HG03378 (cell line): ENCODE measurements around the gene LEMD2.

Experiments
- ATAC-seq: cut with Tn5 transposase; IDR thresholded peaks from one replicate; pipeline ENCODE4 v1.9.1; 2021; ENCODE audit warnings: mild to moderate bottlenecking, moderate library complexity; ENCODE audit not compliant: unreplicated experiment

The LEMD2 gene

GRCh38 chr6:33797626-33798342 lies 8.9 kb upstream of the LEMD2 start:
- ATAC-seq: no peak

DNA sequence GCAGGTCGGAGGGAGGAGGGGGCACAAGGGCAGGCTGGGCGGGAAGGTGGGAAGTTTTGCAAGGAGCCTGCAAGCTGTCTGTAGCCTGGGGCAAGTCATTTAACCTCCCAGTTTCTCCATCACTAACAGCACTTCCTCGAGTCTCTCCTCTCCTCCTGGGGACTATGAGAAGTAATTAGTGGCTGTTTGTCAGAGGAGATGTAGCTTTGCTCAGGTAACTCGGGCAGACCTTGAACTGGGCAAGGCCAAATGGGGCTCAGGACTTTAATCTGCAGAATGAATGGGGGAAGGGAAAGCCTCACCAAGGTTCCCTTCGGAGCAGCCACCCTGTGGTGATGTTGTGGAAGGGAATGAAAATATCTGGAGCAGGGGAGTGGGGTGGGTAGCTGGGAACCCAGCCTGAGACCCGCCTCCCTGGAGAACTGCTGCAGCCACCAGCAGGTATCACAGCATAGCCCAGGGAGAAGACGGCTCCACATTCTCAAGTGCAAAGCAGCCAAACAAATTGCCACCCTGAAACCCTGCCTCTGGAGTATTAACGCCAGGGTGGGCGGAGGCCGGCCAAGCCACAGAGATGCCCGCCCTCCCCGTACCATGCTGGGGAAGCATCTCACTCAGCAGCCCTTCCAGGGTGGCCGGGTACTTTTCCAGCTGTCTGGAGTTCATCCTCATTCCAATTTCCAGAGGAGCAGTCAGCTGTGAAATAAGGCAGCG lies 6.1 kb upstream of the LEMD2 start:
- ATAC-seq: no peak

- no peak for ATAC-seq
These were observed 4.1 kb upstream of the LEMD2 start for GRCh38 chr6:33792981-33793380.

DNA sequence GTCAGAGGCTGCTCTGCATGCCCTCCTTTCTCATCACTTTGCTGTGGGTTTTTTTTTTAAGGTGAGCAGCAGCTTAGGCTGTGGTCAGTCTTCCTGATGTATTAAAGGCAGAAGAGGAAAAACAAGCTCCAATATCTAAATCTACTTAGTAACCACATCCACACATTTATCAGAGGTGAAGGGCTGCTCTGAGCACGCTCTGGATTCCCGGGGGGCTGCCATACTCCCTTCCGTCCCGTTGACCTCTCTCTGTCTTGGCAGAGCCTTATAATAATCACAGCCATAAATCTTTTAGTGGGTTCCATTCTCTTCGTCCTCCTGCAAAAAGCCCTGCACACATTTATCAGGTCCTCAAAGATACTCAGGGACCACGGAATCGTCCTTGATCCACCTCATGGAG lies 2.7 kb upstream of the LEMD2 start:
- ATAC-seq: no peak

DNA sequence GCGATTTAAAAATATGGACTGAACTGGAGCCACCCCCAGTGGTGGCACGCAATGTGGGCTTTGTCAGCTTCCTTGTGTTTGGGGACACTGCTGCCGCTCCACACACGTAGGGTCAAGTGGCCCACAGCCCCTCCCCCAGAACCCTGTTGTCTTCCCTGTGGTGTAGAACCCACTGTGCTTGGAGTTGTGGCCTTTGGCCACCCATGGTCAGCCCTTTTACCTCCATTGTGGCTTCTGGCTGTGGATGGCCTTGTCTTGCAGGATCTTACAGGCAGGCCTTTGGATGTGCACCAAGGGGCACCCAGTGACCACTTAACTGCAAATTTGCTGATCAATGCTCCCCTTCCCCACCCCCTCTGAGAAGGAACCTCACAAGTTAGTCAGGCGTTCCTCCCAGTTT lies 2.0 kb upstream of the LEMD2 start:
- ATAC-seq: no peak

DNA sequence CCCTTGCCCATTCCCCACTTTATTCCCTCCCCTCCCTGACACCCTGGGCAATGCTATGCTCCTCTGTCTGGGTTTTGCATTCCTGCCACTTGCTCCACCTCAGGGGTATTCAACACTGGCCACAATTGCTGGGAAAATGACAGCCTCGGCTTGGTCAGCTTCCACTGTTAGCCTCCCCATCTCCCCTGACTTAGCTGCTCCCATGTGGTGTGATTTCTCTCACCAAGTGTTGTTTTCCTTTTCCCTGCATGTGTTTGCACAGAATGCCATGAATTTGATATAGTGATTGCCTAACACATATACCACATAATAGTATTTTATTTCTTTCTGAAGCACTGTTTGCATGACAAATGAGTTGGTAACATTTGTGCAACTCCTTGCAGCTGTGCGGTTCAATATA lies 1.4 kb upstream of the LEMD2 start:
- ATAC-seq: no peak

- no peak for ATAC-seq
These were observed 593 bp upstream of the LEMD2 start for GRCh38 chr6:33789550-33789895.

DNA sequence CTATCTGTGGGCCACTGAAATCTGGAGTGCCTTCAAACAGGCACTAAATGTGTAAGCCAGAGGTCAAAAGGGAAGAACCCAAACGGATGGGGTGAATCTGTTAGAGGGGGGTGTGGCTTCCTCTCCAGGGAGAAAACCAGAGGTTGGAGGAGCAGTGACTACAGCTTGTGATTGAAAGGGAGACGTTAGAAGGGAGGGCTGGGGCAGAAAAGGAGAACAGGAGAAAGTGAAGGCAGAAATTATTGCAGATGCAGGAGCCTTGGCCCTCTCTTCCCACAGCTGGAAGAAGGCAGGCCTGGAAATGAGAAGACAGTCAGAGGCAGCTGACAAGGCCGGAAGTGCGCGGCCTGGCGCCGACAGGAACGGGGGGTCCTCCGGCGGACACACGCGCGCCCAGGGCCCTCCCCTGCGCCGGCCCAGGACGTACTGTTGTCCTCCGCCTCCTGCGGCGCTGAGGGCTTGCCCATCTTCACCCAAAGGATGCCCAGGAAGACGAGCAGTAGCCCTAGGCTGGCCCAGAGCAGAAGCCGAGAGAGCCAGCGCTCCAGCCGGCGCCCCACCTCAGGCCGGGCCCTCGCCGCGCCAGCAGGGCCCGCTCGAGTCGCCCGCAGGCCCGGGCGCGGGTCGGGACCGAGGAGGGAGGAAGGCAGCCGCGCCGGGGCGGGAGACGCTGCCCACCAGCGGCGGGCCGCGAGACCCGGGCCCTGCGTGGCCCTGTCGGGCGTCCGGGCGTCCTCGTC lies 806 bp downstream of the LEMD2 start:
- ATAC-seq: peak; percentile 32

DNA sequence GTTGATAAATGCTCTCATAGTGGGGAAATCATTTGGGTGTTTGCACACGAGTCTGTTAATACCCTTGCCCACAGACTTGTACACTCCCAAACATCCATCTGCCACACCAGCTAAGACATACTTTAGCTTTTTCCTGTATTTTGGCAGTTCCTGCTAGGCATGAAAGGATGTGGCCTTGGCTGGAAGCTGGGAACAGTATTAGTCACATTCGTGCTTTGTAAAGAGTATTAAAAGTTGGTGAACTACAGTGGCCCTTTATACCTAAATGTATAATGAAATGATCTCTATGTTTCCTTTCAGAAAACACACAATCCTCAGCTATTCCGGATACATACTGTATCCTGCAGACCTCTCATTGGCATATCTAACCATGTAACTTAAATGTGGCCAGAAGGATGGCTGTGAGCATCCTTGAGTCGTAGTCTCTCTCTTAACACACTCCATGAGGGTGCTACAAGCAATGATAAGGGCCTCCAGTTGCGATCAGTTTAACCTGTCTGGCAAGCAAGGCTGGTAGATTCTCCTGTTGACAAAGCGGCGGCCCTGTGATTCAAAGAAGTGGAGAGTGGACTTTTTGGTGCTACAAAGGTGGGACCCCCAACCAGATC lies 1.5 kb downstream of the LEMD2 start:
- no peak for ATAC-seq

GRCh38 chr6:33786736-33787135 lies 2.2 kb downstream of the LEMD2 start:
- no peak for ATAC-seq

GRCh38 chr6:33785778-33786177 lies 3.2 kb downstream of the LEMD2 start:
- no peak for ATAC-seq

DNA sequence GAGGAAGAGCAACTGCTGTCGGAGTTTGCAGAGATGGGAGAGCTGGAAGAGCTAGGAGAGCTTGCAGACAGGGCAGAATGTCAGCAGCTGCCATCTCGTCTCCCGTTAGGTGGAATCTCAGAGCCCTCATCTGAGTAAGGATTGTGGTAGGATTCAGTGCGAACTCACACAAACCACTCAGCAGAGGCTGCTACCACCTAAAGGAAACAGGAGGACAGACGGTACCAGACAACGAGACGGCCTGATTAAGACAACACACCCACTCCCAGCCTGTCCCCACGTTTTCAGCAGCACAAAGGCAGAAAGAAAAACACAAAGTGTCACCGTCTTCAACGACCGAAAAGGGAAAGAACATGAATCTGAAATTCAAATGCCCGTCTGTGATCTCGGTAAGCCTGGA lies 4.1 kb downstream of the LEMD2 start:
- no peak for ATAC-seq

GRCh38 chr6:33783781-33784520 lies 5.0 kb downstream of the LEMD2 start:
- no peak for ATAC-seq

GRCh38 chr6:33782561-33782960 lies 6.4 kb downstream of the LEMD2 start:
- ATAC-seq: no peak

DNA sequence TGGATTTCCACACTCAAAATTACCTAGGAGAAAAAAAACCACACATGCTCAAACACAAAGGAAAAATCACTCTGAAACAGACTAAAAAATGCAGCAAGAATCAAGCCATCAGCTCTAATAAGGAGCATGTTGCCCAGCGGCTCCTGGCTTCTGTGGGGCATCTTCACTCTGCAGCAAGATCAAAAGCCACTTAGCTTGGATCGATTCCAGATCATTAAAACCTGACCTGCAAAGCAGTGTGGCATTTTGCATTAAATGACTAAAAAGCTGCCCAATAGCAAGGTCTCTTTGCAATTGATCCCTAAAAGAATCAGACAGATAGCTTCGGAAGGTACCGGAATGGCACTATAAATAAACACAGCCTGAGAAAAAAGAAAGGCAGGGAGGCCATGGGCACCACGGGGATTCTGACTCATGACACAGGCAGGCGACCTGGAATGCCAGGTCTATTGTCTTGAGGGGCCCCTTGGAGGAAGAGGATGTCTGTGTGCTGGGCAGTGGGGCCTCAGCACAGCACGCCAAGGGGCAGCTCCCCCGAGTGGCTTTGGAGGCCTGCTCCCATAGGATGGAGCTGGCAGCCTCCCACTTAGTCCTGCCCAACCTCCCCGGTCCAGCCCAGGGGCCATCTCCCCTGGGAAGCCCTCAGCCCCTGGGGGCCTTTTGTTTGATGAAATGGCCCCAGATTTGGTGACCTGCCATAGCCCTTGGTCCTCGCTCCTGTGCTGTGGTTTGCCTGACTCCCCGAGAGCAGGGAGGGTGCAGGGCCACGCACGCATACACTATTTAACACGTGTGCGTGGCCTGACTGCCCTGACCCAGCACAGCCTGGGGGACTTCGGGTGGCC lies 7.6 kb downstream of the LEMD2 start:
- ATAC-seq: no peak

DNA sequence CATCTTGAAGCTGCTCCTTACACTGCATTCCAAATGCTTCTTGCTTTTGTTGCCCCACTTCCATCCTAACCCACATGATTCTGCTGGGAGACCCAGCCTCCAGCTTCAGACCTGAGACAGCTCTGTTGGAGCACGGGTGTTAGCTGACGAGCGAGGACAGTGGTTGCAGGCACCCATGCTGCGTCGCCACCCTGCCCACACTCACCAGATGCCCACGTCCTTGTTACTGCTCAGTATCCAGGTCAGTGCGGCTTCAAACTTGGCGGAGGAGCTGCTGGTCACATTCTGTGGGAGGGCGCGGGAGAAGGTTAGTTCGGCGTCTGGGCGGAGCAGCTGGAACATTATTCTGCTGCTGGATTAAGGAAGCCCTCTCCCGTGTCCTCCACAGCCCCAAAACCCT lies 9.0 kb downstream of the LEMD2 start:
- no peak for ATAC-seq

DNA sequence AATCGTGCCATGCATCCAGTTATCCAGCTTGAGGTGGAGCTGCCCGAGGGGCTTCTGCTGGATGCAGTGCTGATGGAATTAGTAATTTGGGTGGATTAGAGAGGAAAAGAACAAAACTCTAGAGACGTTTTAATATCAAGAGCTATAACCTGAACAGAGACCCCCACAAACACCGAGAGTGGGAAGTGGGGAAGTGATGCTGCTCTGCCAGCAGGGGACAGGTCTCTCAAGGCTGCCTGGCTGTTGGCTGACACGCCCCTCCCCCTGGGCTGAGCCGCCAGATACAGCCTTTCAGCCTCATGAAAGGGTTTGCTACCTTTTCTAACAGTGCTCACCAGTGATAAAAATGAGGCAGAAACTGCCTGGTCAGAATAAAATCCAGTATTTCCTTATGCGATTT lies 9.6 kb downstream of the LEMD2 start:
- ATAC-seq: no peak

GRCh38 chr6:33778444-33779121 lies 10.3 kb downstream of the LEMD2 start:
- no peak for ATAC-seq
